Measurements from ENCODE around the gene OR2V2. TPM values are rescaled to one million over a fixed set of nuclear protein-coding genes. Genes with fewer than 3 reads are reported as not detected.
"Not testable (repeated sequence)": the region's sequence is repeated elsewhere in the genome, so short reads cannot be mapped to it uniquely, and the experiment has no call there.

The OR2V2 gene
- total RNA-seq, 1 donor from 2014 or later = not detected

DNA sequence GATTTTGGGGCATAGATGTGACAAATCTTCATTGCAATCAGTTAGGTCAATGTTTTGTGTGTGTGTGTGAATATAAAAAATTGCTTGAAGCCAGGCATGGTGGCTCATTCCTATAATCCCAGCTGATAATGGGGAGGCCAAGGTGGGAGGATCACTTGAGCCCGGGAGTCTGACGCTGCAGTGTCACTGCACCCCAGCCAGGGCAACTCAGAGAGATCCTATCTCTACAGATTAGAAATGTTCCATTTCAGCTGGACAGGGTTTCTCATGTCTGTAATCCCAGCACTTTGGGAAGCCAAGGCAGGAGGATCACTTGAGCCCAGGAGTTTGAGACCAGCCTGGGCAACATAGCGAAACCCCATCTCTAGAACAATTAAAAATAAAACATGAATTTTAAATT is 11.5 kb downstream of the OR2V2 start:
- Histone ChIP-seq H3K27ac (replicated peaks) (no peak overlapping the region), H3K4me1 (peaks cover 22% of the 10 kb centered on the region), H3K27me3 (ENCODE audit: low read depth) (peaks cover 28% of the 10 kb centered on the region), H3K36me3 (no peaks in the 10 kb centered on the region), H3K4me3 (no peak overlapping the region), H3K9me3 (replicated peaks) (no peaks in the 10 kb centered on the region)
- TF ChIP-seq, protein P1, sequence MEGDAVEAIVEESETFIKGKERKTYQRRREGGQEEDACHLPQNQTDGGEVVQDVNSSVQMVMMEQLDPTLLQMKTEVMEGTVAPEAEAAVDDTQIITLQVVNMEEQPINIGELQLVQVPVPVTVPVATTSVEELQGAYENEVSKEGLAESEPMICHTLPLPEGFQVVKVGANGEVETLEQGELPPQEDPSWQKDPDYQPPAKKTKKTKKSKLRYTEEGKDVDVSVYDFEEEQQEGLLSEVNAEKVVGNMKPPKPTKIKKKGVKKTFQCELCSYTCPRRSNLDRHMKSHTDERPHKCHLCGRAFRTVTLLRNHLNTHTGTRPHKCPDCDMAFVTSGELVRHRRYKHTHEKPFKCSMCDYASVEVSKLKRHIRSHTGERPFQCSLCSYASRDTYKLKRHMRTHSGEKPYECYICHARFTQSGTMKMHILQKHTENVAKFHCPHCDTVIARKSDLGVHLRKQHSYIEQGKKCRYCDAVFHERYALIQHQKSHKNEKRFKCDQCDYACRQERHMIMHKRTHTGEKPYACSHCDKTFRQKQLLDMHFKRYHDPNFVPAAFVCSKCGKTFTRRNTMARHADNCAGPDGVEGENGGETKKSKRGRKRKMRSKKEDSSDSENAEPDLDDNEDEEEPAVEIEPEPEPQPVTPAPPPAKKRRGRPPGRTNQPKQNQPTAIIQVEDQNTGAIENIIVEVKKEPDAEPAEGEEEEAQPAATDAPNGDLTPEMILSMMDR (IDR thresholded peaks at IDR 0.05; ENCODE audit: borderline replicate concordance) = no peak
- intact Hi-C loops (cut with micrococcal nuclease) = no loop called here
- no peak for DNase-seq

DNA sequence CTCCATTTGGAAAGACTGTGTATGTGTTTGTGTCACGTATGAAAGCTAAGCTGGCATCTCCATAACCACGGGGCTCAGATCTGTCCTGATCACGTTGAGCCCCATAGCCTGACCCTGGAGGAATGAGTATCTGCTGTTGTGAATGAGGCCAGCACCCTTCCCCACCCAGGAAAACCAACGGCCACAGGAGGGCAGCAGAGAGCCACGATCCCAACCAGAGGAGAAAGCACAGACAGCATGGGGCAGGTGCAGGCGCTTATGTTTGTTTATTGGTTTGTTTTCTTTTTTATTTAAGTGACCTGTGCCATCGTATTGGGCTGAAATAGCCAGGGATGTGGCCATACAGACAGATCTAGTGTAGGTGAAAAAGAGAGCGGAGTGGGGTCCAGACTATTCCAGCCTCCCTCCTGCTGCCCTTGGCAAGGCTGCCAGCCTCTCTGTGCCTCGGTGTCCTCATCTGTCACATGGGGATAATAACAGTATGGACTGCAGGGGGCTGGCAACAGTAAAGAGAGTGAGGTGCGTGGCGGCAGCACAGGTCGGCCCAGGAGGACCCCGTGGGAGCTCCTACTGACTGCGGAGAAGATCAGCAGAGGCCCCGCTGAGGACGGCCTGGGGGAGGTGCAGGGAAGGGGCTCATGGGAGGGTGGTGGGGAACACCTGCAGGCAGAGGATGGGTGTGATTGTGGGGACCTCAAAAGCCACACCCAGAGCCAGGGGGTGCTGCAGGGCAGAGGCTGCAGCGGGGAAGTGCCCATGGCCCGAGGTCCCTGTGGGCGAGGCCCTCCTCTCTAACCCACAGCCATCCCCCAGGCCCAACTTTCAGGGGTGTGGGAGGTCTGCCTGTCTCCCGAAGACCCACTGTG is 12.1 kb downstream of the OR2V2 start:
- peaks cover 33% of the 10 kb centered on the region for H3K27me3 ChIP-seq (ENCODE audit: low read depth)
- peak; percentile 84 for DNase-seq
- H3K4me1 ChIP-seq = peaks cover 22% of the 10 kb centered on the region
- H3K4me3 ChIP-seq = peak overlapping the region; percentile 57
- TF ChIP-seq, protein P1 (IDR thresholded peaks at IDR 0.05; ENCODE audit: borderline replicate concordance) = peak; percentile 91
- no peaks in the 10 kb centered on the region for H3K36me3 ChIP-seq
- H3K9me3 ChIP-seq (replicated peaks) = no peaks in the 10 kb centered on the region
- H3K27ac ChIP-seq (replicated peaks) = peak overlapping the region; percentile 80
- intact Hi-C loops (cut with micrococcal nuclease) = no loop called here

DNA sequence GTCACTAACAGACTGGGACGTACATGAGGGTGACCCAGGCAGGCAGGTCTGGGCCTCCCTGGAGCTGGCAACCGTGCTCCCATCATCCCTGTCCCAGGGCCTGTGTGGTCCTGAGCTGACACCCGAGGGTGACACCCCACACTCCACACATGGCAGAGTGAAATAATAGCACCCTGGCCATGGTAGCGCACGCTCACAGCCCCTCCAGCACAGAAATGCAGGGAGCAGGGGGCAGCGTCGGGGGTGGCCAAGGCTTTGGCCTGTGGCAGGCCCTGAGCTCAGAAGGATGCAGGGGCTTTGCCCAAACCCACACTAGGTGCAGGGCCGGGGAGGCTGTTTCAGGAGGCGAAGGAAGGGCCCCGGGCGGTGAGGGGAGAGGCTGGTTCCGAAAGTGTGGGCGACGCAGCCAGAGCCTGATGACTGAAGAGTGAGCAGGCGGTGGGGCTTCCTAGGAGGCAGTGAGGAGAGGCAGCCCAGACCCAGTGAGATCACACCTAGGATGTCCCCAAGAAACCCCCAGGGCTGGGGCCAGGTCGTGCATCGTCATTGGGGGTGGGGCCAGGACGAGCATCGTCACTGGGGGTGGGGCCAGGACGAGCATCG is 12.9 kb downstream of the OR2V2 start:
- Histone ChIP-seq H3K27me3 (ENCODE audit: low read depth) (peaks cover 33% of the 10 kb centered on the region), H3K36me3 (no peaks in the 10 kb centered on the region), H3K4me1 (peaks cover 22% of the 10 kb centered on the region), H3K27ac (replicated peaks) (peak overlapping the region; percentile 80), H3K4me3 (peak overlapping the region; percentile 57), H3K9me3 (replicated peaks) (no peaks in the 10 kb centered on the region)
- intact Hi-C loops (cut with micrococcal nuclease) = no loop called here
- TF ChIP-seq, protein P1 (IDR thresholded peaks at IDR 0.05; ENCODE audit: borderline replicate concordance) = no peak
- DNase-seq = peak; percentile 33

DNA sequence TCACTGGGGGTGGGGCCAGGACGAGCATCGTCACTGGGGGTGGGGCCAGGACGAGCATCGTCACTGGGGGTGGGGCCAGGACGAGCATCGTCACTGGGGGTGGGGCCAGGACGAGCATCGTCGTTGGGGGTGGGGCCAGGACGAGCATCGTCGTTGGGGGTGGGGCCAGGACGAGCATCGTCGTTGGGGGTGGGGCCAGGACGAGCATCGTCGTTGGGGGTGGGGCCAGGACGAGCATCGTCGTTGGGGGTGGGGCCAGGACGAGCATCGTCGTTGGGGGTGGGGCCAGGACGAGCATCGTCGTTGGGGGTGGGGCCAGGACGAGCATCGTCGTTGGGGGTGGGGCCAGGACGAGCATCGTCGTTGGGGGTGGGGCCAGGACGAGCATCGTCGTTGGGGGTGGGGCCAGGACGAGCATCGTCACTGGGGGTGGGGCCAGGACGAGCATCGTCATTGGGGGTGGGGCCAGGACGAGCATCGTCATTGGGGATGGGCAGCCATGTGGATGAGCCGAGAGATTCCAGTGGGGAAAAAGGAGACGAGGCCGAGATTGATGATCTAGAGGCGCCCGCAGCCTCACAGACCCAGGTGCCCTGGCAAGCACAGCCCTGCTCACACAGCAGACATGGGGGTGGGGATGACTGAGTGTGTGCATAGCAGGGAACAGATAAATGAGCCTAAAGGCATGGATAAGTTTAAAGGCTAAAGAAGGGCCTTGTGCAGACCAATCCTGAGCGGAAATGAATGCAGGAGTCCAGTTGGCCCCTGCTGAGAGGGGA is 13.6 kb downstream of the OR2V2 start:
- H3K27ac ChIP-seq (replicated peaks); H3K9me3 ChIP-seq (replicated peaks); H3K36me3 ChIP-seq; intact Hi-C loops (cut with micrococcal nuclease); DNase-seq: not testable (repeated sequence)
- peaks cover 22% of the 10 kb centered on the region for H3K4me1 ChIP-seq
- peaks cover 33% of the 10 kb centered on the region for H3K27me3 ChIP-seq (ENCODE audit: low read depth)
- H3K4me3 ChIP-seq = peak overlapping the region; percentile 57

DNA sequence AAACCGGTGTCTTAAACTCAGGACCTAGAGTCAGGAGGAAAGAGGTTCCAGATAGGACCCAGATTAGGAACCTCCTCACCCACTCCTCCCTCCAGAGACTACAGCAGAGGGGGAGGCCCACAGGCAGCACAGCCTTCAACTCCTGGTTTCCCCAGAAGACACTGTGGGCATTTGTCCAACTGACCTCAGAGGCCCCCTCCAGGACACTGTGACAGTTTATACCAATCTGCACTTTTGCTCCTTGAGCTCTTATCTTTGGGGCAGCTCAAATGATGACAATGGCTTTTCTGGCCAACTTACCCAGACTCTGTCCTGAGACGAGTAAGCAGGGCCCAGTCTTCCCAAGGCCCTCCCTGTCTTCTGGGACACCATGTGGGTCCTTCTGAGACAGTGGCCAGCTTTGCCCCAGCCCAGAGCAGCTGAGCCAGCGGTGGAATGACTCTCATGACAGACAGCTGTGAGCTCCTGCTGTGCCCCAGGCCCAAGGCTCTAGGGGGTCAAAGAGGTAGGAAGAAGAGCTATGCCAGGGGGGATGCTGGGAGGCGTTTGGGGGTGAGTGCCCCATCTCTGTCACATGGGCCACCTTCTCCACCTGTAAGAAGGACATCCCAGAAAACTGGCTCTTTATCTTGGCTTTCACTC is 14.3 kb downstream of the OR2V2 start:
- intact Hi-C loops (cut with micrococcal nuclease) = no loop called here
- TF ChIP-seq, protein P1 (IDR thresholded peaks at IDR 0.05; ENCODE audit: borderline replicate concordance) = no peak
- Histone ChIP-seq H3K27me3 (ENCODE audit: low read depth) (peaks cover 37% of the 10 kb centered on the region), H3K9me3 (replicated peaks) (no peaks in the 10 kb centered on the region), H3K36me3 (no peaks in the 10 kb centered on the region), H3K4me1 (peaks cover 22% of the 10 kb centered on the region), H3K4me3 (peak overlapping the region; percentile 43), H3K27ac (replicated peaks) (no peak overlapping the region)
- no peak for DNase-seq
